Stimulated activated CD4-positive, alpha-beta T cell treated with anti-CD3 and anti-CD28 coated beads, Interleukin-1b, Interleukin-23, amount 100 ng/mL, for 4 hours (primary cell): ENCODE data around the gene BCAS1.
"Not testable (repeated sequence)": the region's sequence is repeated elsewhere in the genome, so short reads cannot be mapped to it uniquely, and the experiment has no call there.

ENCODE experiments used
- DNase-seq, 2 donors: peaks; one replicate each; pipeline ENCODE4 v3.0.0-alpha.2; 2020; ENCODE audit warnings: low read depth in 2 of 2

BCAS1 gene

GRCh38 chr20:53942973-53943372 is 127.4 kb downstream of the BCAS1 start:
- no peak for DNase-seq

DNA sequence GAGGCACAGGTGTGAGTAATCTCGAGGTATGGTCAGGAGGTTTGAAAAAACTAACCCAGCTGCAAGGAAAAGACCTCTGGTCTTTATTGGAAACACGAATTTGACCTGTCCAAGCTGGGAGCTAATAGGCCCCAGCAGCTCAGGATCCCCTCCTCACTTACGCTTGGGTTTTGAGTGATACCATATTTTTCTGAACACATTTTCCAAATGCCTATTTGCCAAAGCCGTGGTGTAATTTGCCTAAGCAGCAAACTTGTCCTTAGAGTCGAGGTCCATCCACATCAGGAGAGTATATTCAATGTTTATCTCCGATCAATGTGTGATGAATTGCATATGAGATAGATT is 128.0 kb downstream of the BCAS1 start:
- DNase-seq, result no peak

DNA sequence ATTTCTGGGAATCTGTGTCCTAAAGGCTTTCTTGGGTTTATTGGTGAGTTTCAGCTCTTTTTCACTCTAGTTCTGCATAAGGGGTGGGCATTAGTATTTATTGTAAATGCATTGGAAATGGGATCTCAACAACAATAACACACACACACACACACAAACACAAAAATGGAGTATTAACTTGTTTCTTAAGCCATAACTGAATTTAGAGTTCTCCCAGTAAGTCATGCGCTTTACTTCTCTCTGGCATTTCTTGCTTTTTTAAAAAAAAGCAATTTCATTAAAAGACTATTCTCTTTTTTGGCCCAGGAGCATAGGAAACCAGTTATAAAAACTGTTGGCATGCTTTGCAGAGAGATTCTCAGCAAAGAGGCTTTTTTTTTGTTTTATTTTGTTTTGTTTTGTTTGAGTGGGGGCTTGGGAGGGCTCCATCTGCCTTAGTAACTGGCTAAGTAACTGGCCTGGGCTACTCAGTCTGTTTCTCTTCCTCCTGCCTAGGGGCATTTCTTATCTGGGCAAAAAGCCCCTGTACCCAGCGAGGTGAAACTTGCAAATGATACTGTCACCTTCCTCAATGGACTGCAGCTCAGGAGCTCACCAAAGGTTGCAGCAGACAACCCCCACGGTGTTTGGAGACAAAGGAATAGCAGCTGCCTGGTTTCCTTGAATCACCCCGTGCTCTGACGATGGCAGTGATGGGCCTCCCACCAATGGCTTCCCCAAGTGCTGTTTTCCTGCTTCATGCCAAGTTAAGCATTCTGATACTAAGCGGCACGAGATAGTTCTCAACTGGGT is 128.5 kb downstream of the BCAS1 start:
- DNase-seq, result no peak

- no peak for DNase-seq
Observed at GRCh38 chr20:53940907-53941545, 129.4 kb downstream of the BCAS1 start.

GRCh38 chr20:53940360-53940702 is 130.1 kb downstream of the BCAS1 start:
- DNase-seq, result no peak

DNA sequence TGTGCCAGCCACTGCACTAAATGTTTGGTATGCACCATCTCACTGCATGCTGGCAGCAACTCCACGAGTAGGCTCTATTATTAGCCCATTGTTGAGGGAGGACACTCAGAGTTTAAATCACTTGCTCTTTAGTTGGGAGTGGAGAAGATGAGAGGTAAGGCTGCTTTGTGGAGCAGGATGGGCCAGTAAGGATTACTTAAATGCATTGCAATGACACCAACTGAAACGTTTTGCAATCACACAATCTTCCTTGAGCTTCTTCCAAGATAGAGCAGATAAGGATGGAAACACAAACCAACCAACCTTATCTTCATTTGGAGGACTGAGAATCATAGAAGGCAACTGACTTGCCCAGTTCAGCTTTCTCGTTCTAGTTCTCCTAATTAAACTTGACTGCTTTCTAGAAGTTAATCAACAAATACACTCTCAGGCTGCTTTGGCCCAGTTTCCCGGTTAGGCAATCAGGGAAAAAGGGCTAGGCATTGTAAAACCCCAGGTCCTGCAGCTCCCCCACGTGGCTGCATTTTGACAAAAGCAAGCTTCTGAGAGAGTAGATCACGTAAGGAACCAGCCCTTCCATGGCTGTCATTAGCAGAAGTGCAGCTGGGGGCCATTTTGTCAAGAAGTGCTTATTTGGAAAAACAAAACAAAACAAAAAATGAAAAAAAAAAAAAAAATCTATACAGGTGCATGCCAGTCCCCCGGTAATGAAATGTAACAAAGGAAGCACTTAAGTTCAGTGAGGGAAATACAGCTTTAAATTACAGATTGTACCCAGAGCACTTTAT is 130.6 kb downstream of the BCAS1 start:
- DNase-seq, result peak; percentile 44 to 52

- DNase-seq, result no peak
Observed at GRCh38 chr20:53939190-53939571, 131.2 kb downstream of the BCAS1 start.

DNA sequence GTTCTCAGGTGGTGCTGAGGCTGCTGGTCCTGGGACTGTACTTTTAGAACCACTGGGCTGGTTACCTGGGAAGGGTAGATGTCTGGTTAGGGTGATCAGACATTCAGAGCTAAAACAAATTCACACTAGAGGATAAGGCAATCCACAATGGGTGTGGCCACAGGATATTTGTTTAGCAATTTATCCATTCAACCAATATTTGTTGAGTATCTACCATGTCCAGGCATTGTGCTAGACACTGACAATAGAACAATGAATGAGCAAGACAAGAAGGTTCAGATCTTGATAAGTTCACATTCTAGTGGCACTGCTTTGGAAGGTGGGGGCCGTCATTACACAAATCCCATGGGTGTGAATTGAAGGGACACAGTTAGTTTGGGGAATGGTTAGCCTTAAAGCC is 131.7 kb downstream of the BCAS1 start:
- no peak for DNase-seq

GRCh38 chr20:53937929-53938367 is 132.4 kb downstream of the BCAS1 start:
- DNase-seq, result no peak

GRCh38 chr20:53937339-53937741 is 133.1 kb downstream of the BCAS1 start:
- DNase-seq, result no peak

GRCh38 chr20:53935344-53936084 is 134.9 kb downstream of the BCAS1 start:
- no peak for DNase-seq

- no peak for DNase-seq
Observed at GRCh38 chr20:53934421-53935343, 135.7 kb downstream of the BCAS1 start.

DNA sequence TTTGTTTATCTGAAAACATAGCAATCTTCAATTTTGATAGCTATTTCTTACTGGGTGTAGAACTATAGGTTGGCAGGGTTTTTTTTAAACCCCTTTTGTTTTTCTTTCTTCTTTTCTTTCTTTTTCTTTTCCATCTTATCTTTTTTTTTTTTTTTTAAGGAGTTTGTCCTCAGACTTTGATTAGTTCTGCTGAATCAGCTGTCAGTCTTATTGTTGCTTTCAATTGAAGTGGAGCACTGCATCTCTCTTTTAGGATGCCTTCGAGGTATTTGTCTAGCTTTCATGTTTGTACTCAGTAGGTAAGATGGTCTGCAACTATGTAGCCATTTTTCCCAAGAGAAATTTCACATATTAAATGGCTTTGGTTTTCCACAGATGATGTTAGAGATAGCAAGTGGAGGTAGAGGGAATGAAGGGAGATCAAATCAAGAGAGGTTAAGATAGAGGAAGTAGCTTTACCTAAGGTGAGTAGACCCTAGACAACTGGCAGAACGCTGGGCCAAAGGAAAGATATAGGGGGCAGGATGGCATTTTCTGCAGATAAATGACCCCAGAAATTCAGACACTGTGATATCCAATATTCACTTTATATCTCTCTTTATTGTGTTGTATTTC is 137.1 kb downstream of the BCAS1 start:
- no peak for DNase-seq

DNA sequence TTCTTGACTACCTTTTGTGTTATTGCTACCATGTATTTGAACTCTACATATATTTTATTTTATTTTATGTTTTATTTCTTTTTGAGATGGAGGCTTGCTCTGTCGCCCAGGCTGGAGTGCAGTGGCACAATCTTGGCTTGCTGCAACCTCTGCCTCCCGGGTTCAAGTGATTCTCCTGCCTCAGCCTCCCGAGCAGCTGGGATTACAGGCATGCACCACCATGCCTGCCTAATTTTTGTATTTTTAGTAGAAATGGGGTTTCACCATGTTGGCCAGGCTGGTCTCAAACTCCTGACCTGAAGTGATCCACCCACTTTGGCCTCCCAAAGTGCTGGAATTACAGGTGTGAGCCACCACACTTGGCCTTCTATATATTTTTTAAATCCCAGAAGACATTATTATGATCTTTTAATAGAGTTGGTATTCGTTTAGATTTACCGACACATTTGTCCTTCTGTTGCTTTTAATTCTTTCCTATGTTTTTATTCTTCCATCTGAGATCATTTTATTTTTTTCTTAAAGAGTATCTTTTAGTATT is 137.7 kb downstream of the BCAS1 start:
- not testable (repeated sequence) for DNase-seq

DNA sequence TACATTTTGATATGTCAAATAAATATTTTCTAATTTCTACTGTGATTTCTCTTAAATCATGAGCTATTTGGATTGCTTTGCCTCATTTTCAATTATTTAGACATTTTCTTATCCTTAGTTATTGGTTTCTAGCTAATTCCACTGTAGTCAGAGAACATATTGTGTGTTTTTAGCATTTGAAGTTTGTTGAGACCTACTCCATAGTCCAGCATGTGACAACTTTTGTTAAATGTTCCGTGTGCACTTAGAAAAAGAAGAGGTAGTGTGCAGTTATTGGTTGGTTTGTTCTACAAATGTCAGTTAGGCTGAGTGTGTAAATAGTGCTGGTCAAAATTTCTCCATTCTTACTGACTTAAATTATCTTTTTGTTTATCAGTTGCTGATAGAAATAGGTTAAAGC is 138.8 kb downstream of the BCAS1 start:
- no peak for DNase-seq

- no peak for DNase-seq
Observed at GRCh38 chr20:53930651-53931504, 139.5 kb downstream of the BCAS1 start.

DNA sequence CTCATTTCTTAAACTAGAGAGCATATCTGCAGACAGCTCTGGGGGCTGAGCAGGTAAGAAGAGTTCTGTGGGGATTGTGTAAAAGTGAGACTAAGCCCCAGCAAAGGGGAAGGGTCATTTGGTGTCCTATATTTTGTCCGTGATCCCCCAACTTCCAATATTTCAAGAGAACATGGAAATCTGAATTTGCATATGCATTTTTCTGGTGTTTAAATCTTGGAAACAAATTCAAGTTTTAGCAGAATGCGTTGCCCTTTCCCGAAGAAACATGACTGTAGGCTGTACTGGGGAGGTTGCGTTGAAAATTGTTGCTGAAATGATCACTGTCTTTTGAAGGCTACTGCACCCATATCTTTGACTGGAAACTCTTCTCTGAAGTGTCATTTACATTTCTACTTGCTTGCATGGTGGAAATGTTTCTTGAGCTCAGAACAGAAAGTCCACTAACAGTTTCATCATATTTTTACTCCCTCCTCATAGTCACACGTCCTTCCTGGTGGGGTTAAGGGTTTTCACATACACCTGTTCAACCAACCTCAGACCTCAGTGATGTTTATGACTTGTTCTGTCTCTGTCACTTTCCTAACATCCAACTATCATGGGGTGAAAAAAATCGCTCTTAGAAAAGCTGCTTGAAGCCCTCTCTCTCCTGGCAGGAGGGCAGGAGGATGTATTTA is 140.3 kb downstream of the BCAS1 start:
- no peak for DNase-seq

DNA sequence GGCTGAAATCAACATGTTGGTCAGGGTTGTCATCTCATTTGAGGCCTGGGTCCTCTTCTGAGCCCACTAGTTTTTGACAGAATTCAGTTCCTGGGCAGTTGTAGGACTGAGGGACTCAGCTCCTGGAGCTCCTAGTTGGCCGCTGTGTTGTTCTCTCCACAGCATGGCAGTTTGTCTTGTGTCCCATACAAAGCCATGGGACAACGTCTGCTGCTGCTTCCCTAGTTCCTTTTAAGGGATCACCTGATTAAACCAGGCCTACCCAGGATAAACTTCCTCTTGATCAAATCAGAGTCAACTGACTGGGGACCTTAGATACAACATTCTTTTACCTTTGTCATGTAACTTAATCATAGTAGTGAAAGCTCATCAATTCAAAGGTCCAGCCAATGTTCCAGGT is 141.0 kb downstream of the BCAS1 start:
- no peak for DNase-seq

DNA sequence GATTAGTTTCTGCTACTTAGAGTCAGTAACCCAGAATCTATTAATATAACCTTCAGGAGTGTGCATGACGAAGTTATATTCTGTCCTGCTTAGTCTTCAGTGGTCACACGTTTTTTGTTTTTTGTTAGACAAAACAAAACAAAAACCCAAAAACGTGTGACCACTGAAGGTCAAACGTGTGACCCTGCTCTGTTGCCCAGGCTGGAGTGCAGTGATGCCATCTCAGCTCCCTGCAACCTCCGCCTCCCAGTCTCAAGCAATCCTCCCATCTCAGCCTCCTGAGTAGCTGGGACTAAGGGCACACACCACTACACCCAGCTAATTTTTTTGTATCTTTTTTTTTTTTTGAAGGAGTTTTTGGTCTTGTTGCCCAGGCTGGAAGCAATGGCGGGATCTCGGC is 142.4 kb downstream of the BCAS1 start:
- no peak for DNase-seq
